Measurements from ENCODE around the gene KDM2B. TPM values are rescaled to one million over a fixed set of nuclear protein-coding genes. Genes with fewer than 3 reads are reported as not detected.

The KDM2B gene
- polyA plus RNA-seq, 2 of the 4 experiments (the other 2 are of a cell fraction): 10.4 to 18.4 TPM

GRCh38 chr12:121550974-121551634 is 29.7 kb downstream of the KDM2B start:
- WGBS (ENCODE audit: missing lambda C conversion rate): 78% methylated on average over 13 of the region's 13 CpGs
- Histone ChIP-seq H3K9me3 (no peaks in the 10 kb centered on the region), H3K4me2 (no peak overlapping the region), H3K4me3 (no peak overlapping the region), H3K4me1 (no peaks in the 10 kb centered on the region), H3K27ac (no peak overlapping the region)
- DNase-seq (ENCODE audit: low read depth in 1 of 2, low spot score in 1 of 2) (no peak), FAIRE-seq (no peak), ATAC-seq (no peak)
- ChIA-PET POLR2A (no interaction called here), CTCF (interaction anchor here (1.7 to 9.2 kb wide), 14 partner anchors 8 to 132 kb away, joined by 4 to 190 read pairs (median 18); partner anchors contain the start of genes MORN3 and ORAI1)
- TF ChIP-seq FOSL2 (IDR thresholded peaks at IDR 0.05) (no peak), FOSL2 (CRISPR knock-in tag; IDR thresholded peaks at IDR 0.05) (no peak), PBX3 (IDR thresholded peaks at IDR 0.05) (no peak), EHF (CRISPR knock-in tag; IDR thresholded peaks at IDR 0.05) (no peak), HOXA7 (CRISPR knock-in tag; IDR thresholded peaks at IDR 0.05) (no peak), RCOR1 (IDR thresholded peaks at IDR 0.05; ENCODE audit: low read depth, low read length) (no peak), HDAC2 (IDR thresholded peaks at IDR 0.05) (no peak), CBX2 (IDR thresholded peaks at IDR 0.05; ENCODE audit: borderline replicate concordance, low read depth) (no peak), JUNB (IDR thresholded peaks at IDR 0.05) (no peak), EP300 (IDR thresholded peaks at IDR 0.05) (no peak), ATOH8 (CRISPR knock-in tag; IDR thresholded peaks at IDR 0.05; ENCODE audit: low read depth) (no peak), MAZ (IDR thresholded peaks at IDR 0.05; ENCODE audit: borderline replicate concordance, low read depth, low read length) (no peak), RNF2 (IDR thresholded peaks at IDR 0.05; ENCODE audit: borderline replicate concordance, low read depth) (no peak), FOXS1 (CRISPR knock-in tag; IDR thresholded peaks at IDR 0.05) (no peak), HOXB13 (CRISPR knock-in tag; IDR thresholded peaks at IDR 0.05; ENCODE audit: low read depth) (no peak), USF2 (IDR thresholded peaks at IDR 0.05) (no peak), TP53 (CRISPR knock-in tag; IDR thresholded peaks at IDR 0.05) (no peak), HES2 (IDR thresholded peaks at IDR 0.05) (no peak), NPAS2 (CRISPR knock-in tag; IDR thresholded peaks at IDR 0.05; ENCODE audit: borderline replicate concordance) (no peak), SREBF2 (IDR thresholded peaks at IDR 0.05) (no peak)

- POLR2A ChIA-PET: no interaction called here
- H3K4me2 ChIP-seq: no peak overlapping the region
- H3K27ac ChIP-seq: no peak overlapping the region
- CTCF ChIA-PET: interaction anchor here (0.6 to 9.2 kb wide), 8 partner anchors 10 to 134 kb away, joined by 3 to 190 read pairs (median 4); partner anchors contain the start of genes MORN3 and ORAI1
- no peak overlapping the region for H3K4me3 ChIP-seq
- no peaks in the 10 kb centered on the region for H3K4me1 ChIP-seq
- ATAC-seq: no peak
- TF ChIP-seq HMGXB4 (CRISPR knock-in tag; IDR thresholded peaks at IDR 0.05; ENCODE audit: borderline replicate concordance): no peak
- no peak for TF ChIP-seq BHLHE40 (IDR thresholded peaks at IDR 0.05; ENCODE audit: low read depth, low read length)
- no peak for TF ChIP-seq SMC3 (IDR thresholded peaks at IDR 0.05)
- DNase-seq (ENCODE audit: low read depth in 1 of 2, low spot score in 1 of 2): no peak
- 84% methylated on average over 7 of the region's 7 CpGs for WGBS (ENCODE audit: missing lambda C conversion rate)
- FAIRE-seq: no peak
- H3K9me3 ChIP-seq: no peaks in the 10 kb centered on the region
Measured at GRCh38 chr12:121549075-121549474, 31.7 kb downstream of the KDM2B start.
